Eye (tissue), 1 donor: Measurements from ENCODE around the gene MYO5B.
A peak's percentile ranks its signal among the peaks of the same experiment; 100 is the strongest.
"Not testable (repeated sequence)": the region's sequence is repeated elsewhere in the genome, so short reads cannot be mapped to it uniquely, and the experiment has no call there.

ENCODE experiments used
- DNase-seq: peaks from one replicate; pipeline ENCODE4 v3.0.0-alpha.2; 2015

MYO5B gene

DNA sequence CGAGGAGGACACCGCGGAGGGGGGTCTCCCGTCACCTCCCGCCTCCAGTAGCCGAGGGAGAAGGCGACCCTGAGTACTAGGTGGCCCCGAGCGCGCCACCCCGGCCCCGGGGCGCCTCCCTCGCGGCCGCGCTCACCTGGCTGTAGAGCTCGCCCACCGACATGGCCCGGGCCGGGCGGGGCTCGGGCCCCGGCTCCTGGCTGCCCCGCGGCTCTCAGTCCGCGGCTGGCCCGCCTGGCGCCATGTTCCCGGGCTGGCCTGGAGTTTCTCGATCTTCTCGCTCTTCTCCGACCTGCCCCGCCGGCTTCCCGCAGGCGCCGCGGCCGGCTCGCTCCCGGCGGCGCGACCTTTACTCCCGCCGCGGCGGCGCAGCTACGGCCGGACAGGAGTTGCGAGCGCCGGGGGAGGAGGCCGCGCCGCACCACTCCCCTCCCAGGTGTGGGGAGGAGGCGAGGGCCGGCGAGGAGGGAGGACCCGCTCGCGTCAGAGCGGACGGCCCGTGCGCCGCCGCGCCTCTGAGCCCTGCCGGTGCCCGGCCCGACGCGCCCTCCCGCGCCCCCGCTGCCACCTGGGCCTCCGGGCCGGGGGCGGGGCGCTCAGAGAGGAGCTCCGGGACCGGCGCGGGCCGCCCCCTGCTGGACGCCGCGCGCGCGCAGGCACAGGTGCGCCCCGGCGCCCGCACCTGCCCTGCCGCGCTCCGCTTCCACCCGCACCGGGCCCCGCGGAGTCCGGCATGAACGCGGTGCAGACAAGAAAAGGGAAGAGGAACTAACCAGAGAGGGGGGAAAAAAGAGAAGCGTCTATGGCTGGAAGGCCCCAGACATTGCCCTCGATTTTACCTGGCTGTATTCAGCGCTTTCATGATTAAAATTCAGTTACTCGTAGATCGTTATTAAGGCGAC lies at the start of gene MYO5B:
Gene MYO5B, minus strand, starts transcription at position 517 of the 902 bp plus-strand sequence. Its CDS starts 354 bp downstream, at position 163.
- DNase-seq: peak; percentile 75

DNA sequence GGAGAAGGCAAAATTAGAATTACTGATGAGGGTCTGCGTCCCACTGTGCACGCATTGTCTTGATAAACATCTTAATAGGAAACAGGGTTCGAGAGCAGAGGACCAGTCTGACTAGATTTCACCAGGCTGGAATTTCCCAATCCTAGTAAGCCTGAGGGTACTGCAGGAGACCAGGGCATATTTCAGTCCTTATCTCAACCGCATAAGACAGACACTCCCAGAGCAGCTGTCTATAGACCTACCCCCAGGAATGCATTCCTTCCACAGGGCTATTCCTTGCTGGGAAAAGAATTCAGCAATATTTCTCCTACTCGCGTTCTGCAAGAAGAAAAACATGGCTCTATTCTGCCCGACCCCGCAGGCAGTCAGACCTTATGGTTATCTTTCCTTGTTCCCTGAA lies 46.8 kb upstream of the MYO5B start:
- not testable (repeated sequence) for DNase-seq

DNA sequence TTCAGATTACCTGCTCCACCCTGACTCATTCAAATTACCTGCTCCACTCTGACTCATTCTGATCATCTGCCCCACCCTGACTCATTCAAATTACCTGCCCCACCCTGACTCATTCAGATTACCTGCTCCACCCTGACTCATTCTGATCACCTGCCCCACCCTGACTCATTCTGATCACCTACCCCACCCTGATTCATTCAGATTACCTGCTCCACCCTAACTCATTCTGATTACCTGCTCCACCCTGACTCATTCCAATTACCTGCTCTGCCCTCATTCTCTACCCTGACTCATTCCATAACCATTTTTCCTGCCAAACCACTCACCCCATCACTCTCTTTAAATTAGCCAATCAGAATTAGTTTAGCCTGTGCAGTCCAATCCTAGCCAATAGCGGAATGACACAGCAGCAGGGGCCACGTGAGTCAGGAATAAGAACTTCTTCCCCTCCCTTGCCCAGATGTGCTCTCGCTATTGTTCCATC lies 45.2 kb upstream of the MYO5B start:
- DNase-seq: no peak

DNA sequence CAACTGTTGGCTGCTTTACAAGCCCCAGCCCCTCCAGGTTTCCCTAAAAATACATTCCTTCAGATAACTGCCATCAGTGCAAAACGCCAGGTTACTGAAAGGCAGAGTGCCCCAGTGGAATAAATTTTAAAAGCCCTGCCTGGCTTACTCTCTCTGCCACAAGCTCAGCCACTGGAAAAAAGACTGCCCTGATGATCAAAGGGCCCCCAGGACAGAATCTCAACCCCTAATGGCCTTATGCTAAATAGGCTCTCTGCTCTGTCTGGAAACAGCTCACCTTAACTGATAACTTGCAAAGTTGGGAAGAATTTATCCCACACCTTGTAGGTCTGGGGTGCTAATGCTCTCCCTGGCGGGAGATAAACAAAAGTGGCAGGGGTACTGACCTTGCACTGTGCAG lies 37.5 kb upstream of the MYO5B start:
- DNase-seq: peak; percentile 9

DNA sequence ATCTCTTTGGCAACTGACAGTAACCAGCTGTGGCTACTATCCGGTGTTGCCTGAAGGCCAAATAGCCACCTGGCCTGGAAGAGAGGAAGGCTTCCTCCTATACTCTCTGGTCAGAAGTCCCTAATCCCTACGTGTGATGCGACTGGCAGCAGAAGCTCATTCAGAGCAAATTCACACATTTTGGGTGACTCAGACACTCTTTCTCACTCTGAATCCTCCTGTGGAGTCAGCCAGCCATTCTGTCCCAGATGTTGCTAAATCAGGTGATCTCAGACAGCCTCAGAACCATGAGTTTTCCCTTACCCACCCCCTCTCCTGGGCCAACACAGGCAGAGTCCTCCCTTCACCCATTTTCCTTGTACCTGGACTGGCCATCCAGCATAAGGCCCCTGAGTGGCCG lies 36.7 kb upstream of the MYO5B start:
- no peak for DNase-seq

DNA sequence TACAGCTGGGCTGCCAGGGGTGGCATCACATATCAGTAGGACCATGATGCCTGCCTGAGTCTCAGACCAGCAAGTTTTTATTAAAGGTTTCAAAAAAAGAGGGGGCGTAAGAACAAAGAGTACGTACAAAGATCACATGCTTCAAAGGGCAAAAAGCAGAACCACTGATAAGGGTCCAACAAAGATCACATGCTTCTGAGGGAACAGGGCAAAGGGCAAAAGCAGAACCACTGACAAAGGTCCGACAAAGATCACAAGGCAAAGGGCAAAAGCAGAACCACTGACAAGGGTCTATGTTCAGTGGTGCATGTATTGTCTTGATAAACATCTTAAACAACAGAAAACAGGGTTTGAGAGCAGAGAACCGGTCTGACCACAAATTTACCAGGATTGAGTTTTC lies 25.3 kb upstream of the MYO5B start:
- DNase-seq: not testable (repeated sequence)

DNA sequence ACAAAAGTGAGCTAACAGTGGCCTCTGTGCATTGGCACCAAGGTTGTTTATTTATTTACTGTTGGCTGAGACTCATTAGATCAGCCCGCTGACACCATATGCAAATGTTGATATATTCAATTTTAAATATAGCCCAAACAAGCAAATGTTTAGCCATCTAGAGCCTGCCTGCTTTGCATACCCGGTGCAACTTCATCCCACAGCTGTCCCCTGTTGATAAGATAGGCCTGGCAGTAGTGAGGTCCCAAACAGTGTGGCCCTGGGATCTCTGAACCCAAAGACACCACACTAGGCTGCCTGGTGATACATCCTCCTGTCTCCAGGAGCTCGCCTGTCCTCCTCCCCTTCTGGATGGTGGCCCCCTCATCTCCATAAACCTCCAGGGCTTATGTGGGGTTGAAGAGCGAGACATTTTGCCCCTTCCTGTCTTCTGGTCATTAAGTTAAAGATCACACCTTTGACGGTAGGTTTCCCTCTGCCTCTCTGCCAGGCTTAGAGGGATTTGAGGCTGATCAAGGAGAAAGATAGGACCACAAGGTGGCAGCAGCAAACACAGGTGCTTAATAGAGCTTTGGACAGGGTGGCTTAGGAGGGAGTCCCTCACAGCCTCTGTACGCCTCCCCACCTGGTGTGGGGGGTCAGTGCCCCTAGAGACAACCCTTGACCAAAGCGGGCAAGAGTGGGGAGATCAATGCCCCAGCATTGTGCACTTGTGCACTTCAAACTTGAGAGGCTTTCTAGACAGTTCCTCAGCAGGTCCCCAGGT lies 23.7 kb upstream of the MYO5B start:
- DNase-seq: peak; percentile 17

DNA sequence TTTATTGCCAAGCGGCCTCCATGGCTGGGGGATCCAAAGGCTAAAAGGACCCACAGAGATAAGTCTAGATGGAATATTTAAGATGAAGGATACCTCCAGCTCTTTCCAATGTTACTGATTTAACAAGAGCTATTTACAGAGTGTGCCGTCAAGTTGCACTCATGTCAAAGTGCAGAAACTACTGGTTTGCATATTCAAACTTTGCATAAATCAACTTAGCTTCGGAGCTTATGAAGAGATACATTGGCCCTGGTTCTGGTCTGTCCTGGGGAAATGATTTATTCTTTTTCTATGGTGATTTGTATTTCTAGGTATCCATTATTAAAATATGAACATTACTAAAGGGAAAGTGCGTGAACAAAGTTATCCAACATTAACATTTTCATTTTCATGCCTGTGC lies 14.4 kb upstream of the MYO5B start:
- DNase-seq: no peak

DNA sequence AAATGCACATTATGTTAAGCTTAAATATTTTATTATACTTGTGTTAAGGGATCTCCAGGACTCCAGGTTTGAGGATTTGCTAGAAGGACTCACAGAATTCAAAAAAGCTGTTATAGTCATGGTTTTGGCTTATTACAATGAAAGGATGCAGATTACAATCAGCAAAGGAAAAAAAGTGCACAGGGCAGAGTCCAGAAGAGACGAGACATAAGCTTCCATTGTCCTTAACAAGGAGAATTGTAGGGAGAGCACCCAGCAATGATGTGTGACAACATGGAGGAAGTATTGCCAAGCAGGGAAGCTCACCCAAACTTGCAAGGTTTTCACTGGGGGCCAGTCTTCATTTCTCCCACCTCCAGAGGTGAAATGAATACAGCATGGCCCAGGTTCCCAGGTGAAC lies 12.8 kb upstream of the MYO5B start:
- no peak for DNase-seq

DNA sequence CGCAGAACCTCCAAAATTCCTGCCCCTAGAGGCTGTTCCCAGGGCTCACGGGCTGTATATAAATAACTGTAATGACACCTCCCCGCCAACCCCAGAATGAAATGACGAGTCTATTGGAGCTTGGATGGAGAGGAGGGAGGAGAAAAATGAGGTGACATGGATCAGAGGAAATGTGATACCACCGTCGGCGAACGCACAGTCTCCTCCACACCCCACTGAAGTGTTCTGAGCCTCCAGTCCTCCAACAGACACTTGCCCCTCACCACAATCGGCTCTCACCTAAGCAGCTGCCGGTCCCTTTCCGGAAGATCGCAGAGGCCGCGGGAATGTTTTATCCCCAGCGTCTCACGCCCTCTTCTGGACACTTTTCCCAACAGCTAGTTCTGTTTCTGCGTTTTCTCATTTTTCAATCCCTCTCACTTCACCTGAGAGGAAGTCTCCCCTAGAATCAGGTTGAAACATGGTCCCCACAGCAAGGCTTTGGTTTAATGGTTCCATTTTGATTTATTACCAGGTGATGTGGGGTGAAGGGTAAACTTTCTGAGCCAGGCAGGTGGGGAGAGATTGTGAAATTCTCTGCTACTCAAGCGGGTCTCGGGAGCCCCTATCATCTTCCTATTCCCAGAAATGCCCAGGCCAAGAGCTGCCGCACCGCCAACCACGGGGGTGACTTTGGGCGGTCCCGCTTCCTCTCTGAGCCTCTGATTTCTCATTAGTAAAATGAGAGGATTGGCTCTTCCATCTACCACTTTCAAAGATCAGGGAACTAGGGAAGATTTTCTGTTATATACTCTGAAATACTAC lies 9.1 kb upstream of the MYO5B start:
- peak; percentile 85 for DNase-seq

DNA sequence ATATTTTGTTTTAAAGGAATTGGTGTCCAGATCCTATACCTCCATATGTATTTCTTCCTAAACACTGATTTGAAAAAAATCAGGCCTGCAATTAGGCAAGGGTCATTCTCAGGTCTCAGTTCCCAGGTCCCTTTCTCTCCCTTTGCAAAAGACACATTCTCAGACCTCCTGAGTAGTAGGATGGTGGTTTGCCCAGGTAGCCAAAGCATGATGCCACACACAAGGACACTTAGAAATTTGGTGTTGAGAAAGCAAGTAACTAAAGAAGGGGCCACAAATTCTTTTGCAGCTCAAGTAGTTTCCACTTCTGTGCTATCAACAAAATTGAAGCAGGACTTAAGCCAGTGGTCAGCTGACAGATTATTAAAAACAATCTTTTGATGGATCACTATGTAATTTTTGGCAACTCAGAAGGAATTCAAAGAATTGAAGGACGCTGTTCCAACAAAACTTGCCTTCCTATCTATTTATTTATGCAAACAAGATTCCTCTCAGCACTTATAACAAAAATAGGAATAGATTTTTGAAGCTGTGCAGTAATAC lies 6.6 kb upstream of the MYO5B start:
- DNase-seq: no peak

DNA sequence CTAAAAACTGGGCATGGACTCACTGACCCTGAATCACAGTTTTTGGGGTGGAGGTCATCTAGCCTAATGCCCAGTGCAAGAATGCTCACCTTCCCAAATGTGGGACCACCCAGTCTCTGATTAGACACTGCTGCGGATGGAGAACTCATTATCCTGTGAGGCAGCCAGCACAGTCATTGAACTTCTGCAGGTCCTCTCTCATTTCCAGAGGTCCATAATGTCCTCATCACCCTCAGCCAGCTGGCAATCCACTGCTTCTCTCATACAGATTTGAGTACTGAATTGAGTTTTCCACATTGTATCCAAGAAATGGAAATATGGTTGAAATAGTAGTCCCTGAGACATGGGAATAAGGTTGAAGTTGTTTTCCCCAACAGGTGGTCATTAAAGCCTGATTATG lies 5.0 kb upstream of the MYO5B start:
- DNase-seq: no peak

DNA sequence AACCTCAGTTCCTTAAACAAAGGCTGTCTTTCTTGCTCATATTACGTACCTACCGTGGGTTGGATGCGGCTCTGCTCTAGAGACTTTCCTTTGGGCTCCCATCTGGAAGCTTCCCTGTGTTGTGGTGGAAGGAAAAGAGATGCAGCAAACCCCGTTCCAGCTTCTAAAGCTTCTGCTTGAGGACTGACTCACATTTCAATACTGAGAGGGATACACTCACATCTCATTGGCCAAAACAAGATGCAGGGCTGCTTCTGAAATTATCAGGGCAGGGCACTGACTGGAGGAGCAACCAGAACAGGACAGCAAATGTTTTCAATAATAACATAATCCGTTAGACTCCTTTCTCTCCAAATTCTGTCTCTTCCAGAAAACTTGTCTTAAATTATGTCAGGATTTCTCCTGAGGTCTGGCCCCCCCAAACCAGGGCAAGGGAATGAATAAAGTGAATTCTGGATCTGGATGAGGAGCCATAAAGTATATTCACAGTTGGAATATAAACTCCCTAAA lies 4.5 kb upstream of the MYO5B start:
- no peak for DNase-seq

DNA sequence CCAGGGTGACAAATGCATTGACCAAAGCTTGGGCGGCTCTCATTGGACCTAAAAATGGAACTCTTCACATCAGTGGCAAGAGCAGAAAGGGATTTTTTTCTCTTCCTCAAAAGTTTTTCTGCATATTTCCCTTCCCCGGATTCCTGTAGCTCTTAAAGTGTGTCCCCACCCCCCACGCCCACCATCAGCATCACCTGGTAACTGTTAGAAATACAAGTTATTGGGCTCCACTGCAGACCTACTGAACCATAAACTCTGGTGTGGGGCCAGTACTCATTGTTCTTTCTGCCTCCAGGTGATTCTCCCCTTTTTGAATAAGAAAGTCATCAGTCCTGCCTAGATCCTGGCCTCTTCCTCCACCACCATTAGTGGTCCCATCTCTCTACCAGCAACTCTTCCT lies 1.3 kb upstream of the MYO5B start:
- no peak for DNase-seq

DNA sequence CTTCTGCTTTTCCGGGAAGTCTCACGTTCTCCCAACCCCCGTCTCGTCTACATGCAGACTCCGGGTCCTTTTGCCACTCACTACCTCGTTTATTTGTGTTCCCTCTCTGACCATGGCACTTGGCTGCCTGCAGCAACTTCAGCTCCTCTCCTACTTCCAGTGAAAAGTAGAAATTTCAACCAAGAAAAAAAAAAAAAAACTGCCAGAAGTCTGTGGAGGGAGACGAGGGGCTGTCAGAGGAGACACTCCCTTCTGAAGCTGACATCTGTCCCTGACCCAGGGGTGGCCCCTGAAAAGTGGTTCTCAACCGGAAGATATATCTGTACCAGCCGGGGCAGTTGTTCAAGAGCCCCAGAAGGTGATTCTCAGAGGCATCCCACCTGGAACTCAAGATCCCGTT lies 742 bp upstream of the MYO5B start:
- DNase-seq: no peak

DNA sequence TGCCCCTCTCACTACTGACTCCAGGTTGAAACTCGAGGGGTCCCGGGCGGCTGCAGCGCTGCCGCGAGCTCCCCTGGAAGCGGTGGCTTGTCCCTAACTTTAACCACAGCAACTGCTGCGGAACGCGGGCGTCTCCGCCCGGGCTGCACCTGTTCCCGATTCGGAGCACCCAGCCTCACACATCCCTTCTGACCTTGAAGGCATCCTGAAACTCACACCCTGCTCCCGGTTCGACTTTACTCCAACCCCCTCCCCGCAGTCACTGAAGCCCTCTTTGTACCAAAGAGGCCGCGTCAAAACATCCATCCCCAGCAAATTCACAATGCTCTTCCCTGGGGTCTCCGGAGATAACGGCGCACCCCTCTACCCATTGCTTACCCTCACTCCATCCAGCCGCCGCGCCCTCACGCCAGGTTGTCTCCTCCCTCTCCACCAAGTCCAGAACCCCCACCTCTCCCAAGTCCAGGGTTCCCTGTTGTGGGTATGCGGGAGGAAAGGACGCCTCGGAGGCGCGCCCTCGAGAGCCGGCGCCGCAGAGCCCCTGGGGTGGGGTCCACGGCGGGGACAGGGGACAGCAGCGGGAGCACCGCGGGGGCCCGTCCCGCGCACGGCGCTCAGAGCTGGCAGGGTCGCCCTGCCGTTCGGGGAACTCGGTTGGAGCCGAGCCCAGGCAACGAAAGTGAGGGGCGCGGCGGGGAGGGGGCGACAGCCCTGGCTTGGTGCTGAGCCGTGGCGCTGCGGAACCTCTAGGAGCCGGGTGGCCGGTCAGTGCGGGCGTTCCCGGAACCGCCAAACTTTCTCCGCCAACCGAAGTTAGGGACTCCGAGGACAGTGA lies 934 bp downstream of the MYO5B start:
- DNase-seq: peak; percentile 58

DNA sequence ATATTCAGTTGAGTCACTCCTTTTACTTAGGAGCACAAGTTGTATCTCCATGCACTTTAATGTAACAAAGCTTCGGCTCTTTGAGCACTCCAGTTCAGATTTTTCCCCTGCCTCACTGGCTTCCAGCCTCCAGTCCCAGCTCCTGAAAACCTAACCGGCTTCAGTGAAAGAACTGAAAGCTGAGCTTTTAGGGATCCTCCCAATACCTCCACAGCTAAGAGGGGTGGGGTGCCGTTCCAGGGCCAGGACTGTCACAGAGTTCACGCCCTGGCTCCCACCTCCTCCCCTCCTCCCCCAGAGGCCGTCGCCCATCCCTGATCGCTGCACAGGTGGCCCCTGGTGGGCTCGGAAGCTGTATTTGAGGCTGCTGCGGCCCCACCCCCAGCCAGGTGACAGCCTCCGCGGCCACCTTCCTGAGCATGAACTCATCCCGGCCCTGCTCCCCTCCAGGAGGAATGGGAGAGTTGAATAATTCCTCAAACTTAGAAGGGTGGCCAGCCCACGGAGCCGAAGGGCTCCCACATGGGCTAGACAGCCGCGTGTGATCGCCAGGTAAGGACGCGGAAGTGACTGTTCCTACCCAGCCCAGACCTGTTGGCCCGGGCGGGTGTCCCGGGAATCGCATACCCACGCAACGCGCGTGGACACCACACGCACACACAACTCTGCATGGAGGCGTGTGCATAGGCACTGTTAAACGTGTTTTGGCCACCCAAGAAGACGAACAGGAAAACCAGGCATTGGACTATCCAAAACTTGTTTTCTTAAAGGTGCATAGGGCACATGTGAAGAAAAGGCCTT lies 1.8 kb downstream of the MYO5B start:
- DNase-seq: no peak

DNA sequence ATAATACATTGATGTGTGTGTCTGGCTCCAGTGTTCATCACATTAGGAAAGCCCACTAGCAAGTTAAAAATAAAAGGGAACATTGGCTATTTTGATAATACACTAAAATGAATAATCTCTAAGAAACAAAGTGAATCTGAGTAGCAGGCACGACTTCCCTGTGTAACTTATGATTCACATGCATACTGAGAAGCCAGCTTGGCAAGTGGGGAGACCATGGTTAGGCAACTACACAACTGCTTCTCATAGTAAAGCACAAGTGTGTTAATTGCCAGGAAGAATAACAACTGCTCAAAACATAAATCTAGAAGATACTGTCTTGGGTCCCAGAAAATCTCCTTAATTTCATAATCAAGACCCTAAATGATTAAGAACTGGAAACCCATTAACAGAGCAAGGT lies 4.0 kb downstream of the MYO5B start:
- DNase-seq: no peak

DNA sequence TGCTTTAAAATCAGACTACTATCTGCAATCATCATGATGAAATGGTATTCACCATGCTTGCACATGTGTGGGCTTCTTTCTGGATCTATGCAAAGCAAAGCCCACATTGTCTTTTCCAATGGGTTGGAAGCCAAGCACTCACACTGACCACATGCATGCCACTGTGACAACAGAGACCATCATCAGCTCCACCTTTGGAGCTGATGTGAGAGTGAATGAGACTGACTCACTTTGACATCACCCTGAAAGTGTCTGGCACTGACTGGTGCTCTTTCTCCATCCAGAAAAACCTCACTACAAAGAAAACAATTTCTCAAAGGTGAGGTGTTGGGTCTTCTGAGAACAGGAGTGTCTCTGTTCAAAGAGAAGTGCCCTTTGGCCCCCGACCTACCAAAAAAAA lies 4.7 kb downstream of the MYO5B start:
- no peak for DNase-seq

DNA sequence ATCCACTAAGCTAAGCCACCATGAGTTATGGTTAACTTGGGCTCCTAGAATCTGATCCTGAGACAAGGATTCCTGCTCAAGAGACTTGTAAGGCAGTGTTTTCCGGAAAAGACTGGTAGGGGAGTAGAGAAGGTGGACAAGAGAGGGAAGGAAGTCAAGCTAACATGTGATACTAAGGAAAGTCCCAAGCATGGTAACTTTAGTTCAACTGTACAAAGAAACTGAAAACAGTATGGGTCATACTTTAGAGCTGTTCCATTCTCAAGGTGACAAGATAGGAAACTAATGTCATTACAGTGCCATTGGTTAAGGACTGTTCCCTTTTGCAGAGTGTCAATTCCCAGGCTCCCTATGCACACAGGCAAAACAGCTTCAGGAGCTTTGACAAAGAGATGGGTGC lies 5.8 kb downstream of the MYO5B start:
- DNase-seq: no peak

DNA sequence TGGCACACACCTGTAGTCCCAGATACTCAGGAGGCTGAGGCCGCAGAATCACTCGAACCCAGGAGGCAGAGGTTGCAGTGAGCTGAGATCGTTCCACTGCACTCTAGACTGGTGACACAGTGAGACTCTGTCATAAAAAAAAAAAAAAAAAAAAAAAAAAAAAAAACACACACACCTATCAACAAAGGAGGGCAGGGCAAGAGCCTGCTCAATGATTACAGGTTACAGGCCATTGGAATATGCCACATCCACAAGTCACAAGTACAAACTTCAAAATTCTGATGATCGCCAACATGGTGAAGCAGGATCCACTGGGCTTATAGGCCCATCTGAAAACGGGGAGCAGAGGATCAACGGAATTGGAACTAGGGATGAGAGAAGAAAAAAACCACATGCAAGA lies 6.3 kb downstream of the MYO5B start:
- DNase-seq: no peak
